ENCODE measurements around the gene NFU1. TPM values are rescaled to one million over a fixed set of nuclear protein-coding genes. Genes with fewer than 3 reads are reported as not detected.

The NFU1 gene
- total and polyA plus RNA-seq, 2 of the 13 experiments (the other 11 are each of a cell fraction or from before 2014, with no cell fraction given), result 39.1 to 84.0 TPM

GRCh38 chr2:69386789-69387734 is 50.2 kb downstream of the NFU1 start, which contains the start of gene GFPT1 (continued):
- TF ChIP-seq ZNF451 (CRISPR knock-in tag; IDR thresholded peaks at IDR 0.05), result peak; percentile 95
- TF ChIP-seq ZNF547 (CRISPR knock-in tag; IDR thresholded peaks at IDR 0.05), result peak; percentile 95
- peak; percentile 68; the same call in 1 of the 2 replicates for TF ChIP-seq CBFB (CRISPR knock-in tag; IDR thresholded peaks at IDR 0.05)
- no peak for TF ChIP-seq TCF7 (IDR thresholded peaks at IDR 0.05; ENCODE audit: low read depth)
- no peak; the same call in 1 of the 2 replicates for TF ChIP-seq ZNF878 (CRISPR knock-in tag; IDR thresholded peaks at IDR 0.05)
- TF ChIP-seq ZNF660 (CRISPR knock-in tag; IDR thresholded peaks at IDR 0.05; ENCODE audit: borderline replicate concordance, low read depth), result no peak
- no peak for TF ChIP-seq ZFP36L2 (CRISPR knock-in tag; IDR thresholded peaks at IDR 0.05)
- peak; percentile 95 for TF ChIP-seq ZNF841 (CRISPR knock-in tag; IDR thresholded peaks at IDR 0.05; ENCODE audit: borderline replicate concordance)
- no peak; the same call in 1 of the 2 replicates for TF ChIP-seq TBP (CRISPR knock-in tag; IDR thresholded peaks at IDR 0.05)
- TF ChIP-seq RORA (CRISPR knock-in tag; IDR thresholded peaks at IDR 0.05), result no peak
- TF ChIP-seq ZBTB2 (CRISPR knock-in tag; IDR thresholded peaks at IDR 0.05; ENCODE audit: low read depth), result peak; percentile 84
- peak; percentile 61; the same call in 1 of the 2 replicates for TF ChIP-seq THAP9 (CRISPR knock-in tag; IDR thresholded peaks at IDR 0.05; ENCODE audit: borderline replicate concordance)
- peak; percentile 89; the same call in 1 of the 2 replicates for TF ChIP-seq ZNF160 (CRISPR knock-in tag; IDR thresholded peaks at IDR 0.05)
- no peak for TF ChIP-seq TRAFD1 (CRISPR knock-in tag; IDR thresholded peaks at IDR 0.05; ENCODE audit: borderline replicate concordance)
- TF ChIP-seq MEIS1 (CRISPR knock-in tag; IDR thresholded peaks at IDR 0.05; ENCODE audit: borderline replicate concordance), result peak; percentile 92
- TF ChIP-seq, protein P1, sequence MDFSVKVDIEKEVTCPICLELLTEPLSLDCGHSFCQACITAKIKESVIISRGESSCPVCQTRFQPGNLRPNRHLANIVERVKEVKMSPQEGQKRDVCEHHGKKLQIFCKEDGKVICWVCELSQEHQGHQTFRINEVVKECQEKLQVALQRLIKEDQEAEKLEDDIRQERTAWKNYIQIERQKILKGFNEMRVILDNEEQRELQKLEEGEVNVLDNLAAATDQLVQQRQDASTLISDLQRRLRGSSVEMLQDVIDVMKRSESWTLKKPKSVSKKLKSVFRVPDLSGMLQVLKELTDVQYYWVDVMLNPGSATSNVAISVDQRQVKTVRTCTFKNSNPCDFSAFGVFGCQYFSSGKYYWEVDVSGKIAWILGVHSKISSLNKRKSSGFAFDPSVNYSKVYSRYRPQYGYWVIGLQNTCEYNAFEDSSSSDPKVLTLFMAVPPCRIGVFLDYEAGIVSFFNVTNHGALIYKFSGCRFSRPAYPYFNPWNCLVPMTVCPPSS (IDR thresholded peaks at IDR 0.05), result no peak
- peak; percentile 91 for TF ChIP-seq ARHGAP35 (CRISPR knock-in tag; IDR thresholded peaks at IDR 0.05; ENCODE audit: borderline replicate concordance)
- peak; percentile 77 for TF ChIP-seq ERF (CRISPR knock-in tag; IDR thresholded peaks at IDR 0.05)
- TF ChIP-seq SUZ12 (IDR thresholded peaks at IDR 0.05; ENCODE audit: low read depth, low read length), result no peak
- TF ChIP-seq MYPOP (CRISPR knock-in tag; IDR thresholded peaks at IDR 0.05), result peak; percentile 81; the same call in 1 of the 2 replicates

Measured in HepG2 (cell line).